Stimulated activated CD8-positive, alpha-beta memory T cell treated with anti-CD3 and anti-CD28 coated beads, Interleukin-4, amount 100 ng/mL, for 48 hours (primary cell): ENCODE results near the gene NOL9.
"Not testable (repeated sequence)": the region's sequence is repeated elsewhere in the genome, so short reads cannot be mapped to it uniquely, and the experiment has no call there.

Experiments
- DNase-seq: peaks from one replicate; pipeline ENCODE4 v3.0.0-alpha.2; 2020

The NOL9 gene

DNA sequence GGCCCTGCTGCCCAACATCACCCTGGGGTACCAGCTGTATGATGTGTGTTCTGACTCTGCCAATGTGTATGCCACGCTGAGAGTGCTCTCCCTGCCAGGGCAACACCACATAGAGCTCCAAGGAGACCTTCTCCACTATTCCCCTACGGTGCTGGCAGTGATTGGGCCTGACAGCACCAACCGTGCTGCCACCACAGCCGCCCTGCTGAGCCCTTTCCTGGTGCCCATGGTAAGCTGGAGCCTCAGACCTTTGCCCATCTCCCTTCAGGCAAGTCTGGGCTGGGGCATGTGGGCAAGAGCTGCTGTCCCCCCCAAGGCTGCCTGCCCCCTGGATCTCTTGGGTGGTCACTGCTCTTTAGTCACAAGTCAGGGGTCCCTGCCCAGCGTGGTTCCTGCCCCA, 16.7 kb upstream of the NOL9 start:
- no peak for DNase-seq

DNA sequence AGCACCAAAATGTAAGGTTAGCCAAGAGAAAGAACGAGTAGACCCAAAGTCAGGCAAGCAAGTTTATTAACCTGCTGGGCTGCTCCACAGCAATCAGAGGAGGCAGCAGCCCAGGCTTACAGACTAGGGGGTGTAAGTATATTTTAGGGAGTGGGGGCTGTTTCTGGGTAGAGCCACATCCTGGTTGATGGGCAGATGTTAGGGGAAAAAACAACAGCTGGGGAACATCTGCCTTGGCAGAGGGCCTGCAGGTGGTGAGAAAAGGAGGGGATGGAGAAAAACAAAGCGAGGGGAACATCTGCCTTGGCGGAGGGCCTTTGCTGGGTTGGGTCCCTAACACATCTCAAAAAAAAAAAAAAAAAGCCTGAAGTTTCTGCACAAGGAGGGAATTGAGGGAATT, 15.8 kb upstream of the NOL9 start:
- DNase-seq = no peak

DNA sequence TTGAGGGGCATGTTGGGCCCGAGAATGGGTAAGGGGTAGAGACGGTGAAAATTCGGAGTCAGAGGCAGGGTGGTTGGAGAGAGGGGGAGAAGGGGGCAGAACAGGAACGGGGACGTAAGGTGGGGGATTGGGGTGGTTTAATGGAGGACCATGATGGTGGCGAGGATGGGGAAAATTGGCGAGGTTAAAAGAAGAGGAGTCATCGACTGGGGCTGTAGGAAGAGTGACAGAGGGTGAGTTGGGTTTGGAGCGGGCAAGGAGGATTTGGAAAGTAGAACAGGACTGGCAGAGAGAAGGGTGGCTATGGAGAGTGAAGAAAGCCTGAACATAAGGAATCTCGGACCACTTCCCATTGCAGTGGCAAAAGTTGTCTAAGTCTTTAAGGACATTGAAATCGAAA, 14.7 kb upstream of the NOL9 start:
- DNase-seq = no peak

DNA sequence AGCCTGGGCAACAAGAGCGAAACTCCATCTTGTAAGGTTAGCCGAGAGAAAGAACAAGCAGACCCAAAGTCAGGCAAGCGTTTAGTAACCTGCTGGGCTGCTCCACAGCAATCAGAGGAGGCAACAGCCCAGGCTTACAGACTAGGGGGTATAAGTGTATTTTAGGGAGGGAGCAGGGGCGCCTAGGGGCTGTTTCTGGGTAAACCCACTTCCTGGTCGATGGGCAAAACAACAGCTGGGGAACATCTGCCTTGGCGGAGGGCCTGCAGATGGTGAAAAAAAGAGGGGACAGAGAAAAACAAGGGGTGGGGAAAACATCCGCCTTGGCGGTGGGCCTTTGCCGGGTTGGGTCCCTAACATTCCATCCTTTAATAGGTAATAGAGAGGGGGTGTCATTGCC, 6.0 kb upstream of the NOL9 start:
- DNase-seq = no peak

DNA sequence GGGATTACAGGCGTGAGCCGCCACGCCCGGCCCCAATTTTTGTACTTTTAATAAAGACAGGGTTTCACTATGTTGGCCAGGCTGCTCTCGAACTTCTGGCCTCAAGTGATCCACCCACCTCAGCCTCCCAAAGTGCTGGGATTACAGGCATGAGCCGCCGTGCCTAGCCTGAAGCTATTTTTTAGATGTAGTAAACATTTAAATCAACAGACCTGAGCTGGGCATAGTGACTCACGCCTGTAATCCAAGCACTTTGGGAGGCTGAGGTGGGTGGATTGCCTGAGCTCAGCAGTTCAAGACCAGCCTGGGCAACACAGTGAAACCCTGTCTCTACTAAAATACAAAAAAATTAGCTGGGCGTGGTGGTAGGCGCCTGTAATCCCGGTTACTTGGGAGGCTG, 4.8 kb upstream of the NOL9 start:
- DNase-seq = not testable (repeated sequence)

DNA sequence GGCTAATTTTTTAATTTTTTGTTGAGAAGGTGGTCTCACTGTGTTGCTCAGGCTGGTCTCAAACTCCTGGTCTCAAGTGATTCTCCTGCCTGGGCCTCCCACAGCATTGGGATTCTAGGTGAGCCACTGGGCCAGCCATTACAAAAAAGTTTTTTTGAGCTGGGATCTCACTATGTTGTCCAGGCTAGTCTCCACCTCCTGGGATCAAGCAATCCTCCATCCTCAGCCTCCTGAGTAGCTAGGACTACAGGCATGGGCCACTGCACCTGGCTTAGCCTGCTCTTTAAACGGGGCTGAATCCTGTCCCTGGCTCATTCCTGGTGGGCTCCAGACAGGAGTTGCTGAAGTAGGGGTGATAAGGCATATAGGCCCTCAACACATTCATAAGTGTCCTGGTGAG, 3.3 kb upstream of the NOL9 start:
- DNase-seq = no peak

DNA sequence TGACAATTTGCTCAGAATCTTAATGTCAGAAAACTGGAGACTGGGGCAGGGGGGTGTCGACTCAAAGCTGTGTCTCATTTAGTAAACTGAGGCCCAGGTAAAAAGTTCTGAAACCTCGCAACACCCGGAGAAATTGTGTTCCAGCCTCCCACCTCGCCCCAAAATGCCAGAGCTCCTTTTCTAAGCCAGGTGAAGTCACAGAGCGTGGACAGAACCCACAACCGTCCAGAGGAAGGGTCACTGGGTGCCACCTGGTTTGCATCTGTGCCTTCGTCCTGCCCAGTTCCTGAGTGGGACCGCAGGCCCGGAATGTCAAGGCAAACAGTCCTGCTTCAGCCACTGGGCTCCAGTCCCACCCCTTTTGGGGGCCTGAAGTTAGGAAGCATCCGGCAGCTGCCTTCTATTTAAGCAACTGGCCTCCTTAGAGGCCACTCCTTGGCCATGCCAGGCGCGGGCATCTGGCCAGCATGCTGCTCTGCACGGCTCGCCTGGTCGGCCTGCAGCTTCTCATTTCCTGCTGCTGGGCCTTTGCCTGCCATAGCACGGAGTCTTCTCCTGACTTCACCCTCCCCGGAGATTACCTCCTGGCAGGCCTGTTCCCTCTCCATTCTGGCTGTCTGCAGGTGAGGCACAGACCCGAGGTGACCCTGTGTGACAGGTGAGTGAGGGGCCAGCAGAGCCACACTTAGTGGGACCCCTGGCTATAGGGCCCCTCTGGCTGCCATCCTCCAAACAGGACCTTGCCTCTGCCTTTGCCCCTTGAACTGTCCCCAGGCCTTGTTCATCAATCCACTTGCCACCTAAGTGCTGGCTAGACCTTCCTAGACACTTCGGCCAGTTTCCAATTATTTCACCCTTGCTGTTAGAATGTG, 830 bp upstream of the NOL9 start, which contains the start of gene TAS1R1:
TSS of gene TAS1R1 (plus strand) at position 401 of the 872 bp plus-strand sequence. CDS start at position 468, 67 bp downstream.
- DNase-seq = no peak

DNA sequence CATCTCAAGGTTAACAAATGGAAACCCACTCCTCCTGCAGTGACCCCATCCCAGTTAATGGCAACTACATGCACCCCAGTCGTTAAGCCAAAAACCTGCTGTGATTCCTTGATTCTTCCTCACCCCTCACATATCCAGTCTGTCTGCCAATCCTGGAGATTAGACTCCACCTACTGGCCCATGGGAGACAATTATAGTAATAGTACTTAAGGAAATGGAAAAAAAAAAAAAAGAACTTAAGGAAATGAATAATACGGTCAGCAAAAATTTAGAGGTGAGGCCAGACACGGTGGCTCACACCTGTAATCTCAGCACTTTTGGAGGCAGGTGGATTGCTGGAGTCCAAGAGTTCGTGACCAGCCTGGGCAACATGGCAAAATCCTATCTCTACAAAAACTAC, 7.0 kb downstream of the NOL9 start:
- DNase-seq = no peak

DNA sequence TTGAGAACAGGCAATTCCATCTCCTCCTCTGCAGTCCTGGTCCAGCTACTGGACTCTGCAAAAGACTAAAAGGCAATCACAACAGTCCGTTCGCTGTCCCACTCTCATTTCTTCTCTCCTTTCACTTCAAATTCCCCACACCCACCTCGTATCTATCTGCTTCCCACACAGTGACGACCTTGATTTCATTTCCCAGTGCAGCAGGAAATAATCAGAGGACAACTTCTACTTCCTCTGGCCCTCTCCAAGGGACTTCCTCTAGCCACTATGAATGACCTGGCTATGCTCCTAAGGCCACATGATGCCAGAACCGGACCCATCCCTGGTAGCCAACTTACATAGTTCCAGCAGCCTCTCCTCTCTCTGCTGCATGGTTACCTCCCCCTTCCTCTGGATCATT, 8.0 kb downstream of the NOL9 start:
- DNase-seq = no peak

DNA sequence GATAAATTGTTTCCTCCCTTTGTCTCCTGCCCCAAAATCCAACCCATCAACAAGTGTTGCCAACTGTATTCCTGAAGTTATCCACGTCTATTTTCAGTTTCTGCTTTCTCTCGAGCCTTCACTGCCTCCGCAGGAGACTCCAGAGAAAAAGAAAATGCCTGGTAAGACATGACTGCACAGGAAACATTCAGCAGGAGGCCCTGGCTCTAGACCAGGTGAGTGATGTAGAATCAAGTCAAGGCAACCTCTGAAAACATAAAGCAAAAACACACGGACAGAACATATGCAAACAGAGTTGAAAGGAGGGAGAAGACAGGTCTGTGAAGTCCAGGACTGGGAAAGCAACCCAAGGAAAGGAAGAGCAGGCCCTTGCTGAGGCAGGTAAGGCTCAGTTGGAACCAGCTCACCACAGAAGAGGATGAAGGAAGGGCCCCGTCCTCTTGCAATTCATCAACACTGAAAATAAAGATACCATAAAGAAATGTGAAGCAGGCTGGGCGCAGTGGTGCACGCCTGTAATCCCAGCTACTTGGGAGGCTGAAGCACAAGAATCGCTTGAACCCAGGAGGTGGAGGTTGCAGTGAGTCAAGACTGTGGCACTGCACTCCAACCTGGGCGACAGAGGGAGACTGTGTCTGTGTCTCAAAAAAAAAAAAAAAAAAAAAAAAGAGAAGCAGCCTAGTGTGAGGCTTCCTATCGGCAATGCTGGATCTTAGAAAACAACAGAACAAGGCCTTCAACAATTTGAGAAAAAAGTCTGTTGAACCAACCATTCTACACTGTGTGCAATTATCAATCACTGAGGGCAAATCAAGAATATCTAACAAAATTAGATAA, 8.8 kb downstream of the NOL9 start:
- DNase-seq = no peak

DNA sequence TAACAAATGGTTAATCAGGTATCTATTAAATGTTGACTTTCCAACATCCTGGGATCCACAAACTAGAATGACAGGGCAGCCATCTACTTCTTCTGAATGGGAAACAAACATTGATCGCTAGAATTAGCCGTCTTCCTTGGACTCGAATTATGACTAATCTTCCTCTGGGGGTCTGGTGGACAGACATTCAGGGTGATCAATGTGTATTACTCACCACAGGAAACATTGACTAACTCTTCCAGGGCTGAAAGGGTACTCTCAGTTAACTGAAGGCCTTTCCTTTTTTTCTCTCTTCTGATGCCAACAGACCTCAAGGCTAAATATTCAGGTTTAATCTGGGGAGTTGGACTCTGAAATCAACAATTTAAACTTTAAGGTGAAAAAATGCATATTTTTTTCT, 9.5 kb downstream of the NOL9 start:
- DNase-seq = no peak

DNA sequence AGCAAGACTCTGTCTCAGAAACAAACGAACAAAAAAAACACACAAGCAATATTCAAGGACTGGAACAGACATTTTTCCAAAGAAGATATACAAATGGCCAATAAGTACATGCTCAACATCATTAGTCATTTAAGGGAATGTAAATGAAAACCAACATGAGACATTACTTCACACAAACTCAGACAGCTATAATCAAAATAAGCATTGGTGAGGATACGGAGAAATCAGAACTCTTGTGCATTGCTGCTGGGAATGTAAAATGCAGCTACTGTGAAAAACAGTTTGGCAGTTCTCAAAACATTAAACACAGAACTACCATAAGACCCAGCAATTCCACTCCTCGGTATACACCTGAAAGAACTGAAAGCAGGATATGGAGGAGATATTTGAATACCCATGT, 15.4 kb downstream of the NOL9 start:
- DNase-seq = no peak

DNA sequence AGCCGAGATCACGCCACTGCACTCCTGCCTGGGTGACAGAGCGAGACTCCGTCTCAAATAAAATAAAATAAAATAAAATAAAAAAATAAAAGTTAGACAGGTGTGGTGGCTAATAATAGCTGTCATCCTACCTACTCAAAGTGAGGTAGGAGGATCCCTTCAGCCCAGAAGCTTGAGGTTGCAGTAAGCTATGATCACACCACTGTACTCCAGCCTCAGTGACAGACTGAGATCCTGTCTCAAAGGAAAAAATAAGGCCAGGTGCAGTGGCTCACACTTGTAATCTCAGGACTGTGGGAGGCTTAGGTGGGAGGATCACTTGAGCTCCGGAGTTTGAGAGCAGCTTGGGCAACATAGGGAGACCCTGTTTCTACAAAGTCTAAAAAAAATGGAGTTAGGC, 18.0 kb downstream of the NOL9 start:
- no peak for DNase-seq

DNA sequence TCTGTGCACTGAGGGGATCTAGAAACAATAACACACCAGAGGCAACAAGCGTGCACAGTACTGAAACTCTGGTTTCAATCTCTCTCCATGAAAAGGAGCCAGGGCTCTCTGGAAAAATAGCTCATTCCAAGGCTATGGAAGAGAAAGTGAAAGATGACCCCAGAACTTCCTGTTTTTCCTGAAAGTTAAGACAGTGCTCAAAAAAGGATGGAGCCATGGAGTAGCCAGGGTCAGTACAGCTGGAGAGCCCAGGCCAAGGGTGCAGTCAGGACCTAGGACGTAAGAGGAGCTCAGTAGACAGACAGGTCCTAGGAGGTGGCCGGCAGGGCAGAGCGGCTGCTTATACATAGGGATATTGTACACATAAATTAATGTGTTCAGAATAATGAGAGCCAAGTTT, 19.1 kb downstream of the NOL9 start:
- DNase-seq = no peak

DNA sequence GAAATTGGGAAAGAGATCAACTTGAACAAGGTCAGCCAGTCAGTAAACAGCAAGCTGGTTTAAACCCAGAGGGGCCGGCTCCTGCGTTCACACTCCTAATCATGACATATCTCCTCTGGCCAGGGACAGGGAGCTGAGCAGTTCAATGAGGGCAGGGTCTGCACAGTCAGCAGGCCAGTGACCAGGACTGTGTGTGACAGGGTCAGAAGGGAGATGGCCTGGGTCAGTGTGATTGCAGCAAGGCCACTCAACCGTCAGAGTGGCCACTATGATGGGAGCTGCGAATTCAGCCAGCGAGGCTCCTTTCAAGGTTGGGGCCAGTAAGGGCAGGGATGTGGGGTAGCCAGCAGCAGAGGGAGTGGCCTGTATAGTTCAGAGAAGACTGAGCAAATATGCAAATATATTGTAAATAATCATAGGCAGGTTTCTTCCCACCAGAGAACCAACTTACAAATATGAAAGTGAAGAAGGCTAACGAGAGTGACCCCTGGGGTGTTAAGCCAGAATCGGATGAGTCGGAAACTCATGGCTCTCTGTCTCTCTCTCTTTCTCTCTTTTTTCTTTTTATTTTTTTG, 20.0 kb downstream of the NOL9 start:
- no peak for DNase-seq

DNA sequence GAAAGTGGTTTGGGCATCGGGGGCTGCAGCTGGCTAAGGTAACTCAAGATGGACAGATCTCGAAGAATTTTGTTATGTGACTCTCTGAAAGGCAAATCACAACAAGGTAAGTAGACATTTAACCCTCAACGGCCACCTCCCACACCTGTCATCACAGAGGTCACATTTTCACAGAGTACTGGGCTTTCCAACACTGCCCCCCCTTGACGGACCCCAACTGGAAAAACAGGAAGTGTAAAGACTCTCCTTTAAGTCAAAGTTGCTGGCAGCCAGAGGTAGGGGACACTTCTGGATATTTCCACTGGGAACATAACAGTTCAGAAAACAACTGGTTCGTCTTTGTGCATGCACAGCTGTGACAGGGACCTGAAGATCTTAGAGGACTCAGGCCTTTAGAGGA, 22.3 kb downstream of the NOL9 start:
- DNase-seq = no peak

DNA sequence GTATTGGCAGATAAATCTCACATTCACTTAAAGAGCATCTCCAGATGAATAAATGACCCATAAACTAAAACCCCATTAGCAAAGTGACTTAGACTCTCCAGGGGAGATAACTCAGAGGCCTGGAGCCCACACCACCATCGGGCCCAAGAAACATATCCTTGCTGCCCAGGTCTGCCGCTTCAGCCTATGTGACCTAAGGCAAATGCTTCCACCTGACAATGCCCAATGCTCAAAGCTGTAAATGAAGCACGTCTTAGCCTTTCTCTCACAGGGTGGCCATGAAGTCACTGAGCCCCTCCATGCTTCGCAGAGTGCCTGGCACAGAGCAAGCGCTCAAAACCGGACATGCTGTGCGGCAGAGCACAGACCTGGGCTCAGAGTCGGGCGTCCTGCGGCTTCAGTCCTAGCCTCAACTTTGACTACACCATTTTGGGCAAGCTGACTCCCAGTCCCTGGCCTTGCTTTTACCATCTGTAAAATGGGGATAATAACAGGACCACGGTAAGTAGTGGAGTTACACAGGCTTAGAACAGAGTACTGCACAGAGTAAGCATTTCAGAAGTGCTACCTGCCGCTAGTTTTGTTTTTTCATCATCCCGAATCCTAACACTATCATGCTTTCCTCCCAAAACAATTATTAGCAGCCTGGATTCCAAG, 23.7 kb downstream of the NOL9 start:
- DNase-seq = no peak

DNA sequence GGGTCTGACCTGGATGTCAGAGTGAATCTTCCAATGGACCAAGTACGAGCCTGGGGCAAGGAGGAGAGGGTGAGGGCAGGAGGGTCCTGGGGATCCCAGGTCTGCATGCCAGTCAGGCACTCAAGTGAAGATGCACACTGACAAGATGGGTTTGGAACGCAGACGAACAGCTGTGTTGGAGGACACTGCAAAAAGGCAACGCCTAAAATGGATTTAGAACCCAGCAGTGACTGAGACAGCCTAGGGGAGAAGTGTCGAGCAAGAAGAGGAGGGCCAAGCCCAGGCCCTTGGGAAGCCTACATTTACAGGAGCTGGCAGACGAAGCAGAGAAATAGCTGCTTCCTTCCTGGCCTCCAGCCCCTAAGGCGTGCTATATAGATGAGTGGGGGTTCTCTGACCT, 25.8 kb downstream of the NOL9 start:
- DNase-seq = no peak

DNA sequence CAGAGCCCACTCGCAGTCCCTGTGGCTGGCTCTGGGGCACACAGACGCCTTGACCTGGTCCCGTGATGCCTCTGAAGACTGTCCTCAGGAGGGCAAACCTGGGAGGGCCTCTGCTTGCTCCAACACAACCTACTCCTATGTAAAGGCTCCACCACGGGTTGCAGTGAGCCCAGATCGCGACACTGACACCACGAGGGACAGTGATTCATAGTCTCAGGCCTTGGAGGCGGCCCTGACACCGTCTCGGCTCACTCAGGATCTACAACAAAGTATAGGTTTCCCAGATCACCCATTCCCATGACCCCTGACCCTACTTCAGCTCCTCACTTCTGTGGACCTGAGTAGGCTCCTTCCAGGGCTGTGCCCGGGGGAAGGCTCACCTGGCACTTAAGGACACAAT, 28.0 kb downstream of the NOL9 start:
- DNase-seq = no peak

DNA sequence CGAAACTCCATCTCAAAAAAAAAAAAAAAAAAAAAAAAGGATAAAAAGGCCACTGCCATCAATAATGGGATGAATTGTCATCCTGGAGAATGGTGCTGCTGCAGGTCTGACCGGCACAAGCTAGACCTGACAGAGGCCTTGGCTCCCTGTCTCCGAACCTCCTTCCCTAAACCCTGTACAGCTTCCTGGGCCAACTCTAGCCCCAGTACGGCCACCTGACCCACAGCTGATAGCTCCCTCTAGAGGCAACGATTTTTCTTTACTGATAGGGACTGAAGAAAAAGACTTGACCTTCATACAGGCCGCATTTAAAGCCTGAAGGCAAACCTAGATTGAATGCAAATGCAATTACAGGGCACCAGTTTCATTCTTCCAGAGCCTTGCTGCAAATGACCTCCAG, 30.7 kb downstream of the NOL9 start:
- no peak for DNase-seq

DNA sequence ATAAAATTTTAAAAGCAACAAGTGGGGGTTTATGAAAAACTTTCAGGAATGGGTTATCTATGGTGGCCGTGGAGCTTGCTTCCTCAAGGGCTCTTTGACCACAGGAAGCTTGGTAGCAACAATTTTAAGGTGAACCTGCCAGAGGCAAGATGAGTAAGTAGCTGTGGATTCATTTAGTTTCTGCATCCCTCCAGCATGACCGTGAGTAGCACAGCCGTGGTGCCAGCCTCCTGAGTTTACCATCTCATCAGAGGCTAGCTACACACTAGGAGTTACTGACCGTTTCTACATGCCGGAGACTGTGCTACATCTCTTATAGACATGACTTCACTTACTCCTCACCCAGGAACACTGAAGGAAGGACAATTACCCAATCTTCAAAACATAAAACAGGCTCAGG, 32.8 kb downstream of the NOL9 start:
- DNase-seq = no peak

DNA sequence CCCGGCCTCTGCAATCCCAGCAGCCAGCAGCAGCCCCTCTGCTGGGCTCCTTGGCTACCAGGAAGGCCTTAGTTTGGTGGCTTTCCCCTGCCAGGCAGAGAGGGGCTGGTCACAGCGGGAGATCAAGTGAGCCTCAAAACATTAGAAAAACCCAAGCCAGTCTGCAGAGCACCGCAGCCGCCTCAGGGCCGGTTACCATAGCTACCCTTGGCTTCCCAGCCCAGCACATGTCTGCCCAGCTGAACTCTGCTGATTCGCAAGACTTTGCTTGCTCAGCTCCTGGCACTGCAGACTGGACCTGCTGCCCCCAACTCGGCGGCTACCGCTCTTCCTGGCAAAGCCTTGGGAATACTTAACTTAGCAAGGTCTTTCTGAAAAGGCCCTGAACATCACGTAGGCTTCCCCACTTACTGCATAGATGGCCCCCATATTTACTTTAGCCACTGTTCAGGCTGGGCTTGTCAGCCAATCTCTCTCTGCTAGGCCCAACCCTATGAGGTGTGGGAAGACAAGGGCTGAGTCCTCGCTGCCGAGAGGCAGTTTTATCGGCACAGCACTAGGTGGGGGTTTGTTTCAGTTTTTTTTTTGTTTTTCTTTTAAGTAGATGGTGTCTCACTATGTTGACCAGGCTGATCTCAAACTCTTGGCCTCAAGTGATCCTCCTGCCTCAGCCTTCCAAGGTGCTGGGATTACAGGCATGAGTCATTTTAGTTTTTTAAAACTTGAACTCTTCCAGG, 34.2 kb downstream of the NOL9 start:
- DNase-seq = no peak

DNA sequence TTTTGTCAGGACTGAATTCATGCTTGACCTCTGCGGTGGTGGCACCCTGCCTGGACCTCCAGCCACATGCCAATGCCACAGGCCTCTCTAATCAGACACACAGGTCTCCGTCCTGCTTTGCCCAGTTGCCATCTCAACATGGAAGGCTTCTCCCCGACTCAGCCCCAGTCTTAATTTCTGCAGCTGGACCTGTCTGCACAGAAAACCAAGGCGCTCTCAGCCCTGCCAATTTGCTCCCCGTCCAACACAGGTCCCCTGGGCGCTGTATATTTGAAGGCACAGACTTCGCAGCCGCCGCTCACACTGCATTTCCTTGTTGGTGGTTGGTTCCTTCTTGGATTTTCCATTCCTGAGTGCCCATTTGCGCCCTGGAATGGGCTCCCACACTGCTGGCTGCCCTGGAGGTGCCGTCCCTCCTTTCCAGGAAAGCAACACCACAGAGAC, 34.8 kb downstream of the NOL9 start:
- no peak for DNase-seq
